HepG2 (cell line): ENCODE results near the gene DOCK4. TPM values are rescaled to one million over a fixed set of nuclear protein-coding genes. Genes with fewer than 3 reads are reported as not detected.

ENCODE experiments used
- ARNT2 ChIP-seq: sonication (generic); formaldehyde crosslinking; IDR thresholded peaks from 2 replicates; pipeline ENCODE4 v1.8.0; 2022; ENCODE audit warnings: mild to moderate bottlenecking, low read depth, missing genetic modification reagents, moderate library complexity
- CREM ChIP-seq, 2 experiments: sonication (generic) in 1 of 2; formaldehyde crosslinking in 1 of 2; IDR thresholded peaks; 2 replicates each; pipeline versions ENCODE4 v1.4.0 to v1.6.1; 2016 to 2020; ENCODE audit warnings: antibody characterized with exemption in 1 of 2, mild to moderate bottlenecking in 1 of 2, missing genetic modification reagents in 1 of 2
- HNF1B ChIP-seq: sonication (generic); formaldehyde crosslinking; IDR thresholded peaks from 2 replicates; pipeline ENCODE4 v1.5.1; 2020; ENCODE audit warnings: mild to moderate bottlenecking, moderate library complexity, missing genetic modification reagents
- MBD4 ChIP-seq: IDR thresholded peaks from 2 replicates; pipeline ENCODE4 v1.6.1; 2012; ENCODE audit warnings: low read length, inconsistent platforms, borderline replicate concordance
- NFKBIZ ChIP-seq: IDR thresholded peaks from 2 replicates; pipeline ENCODE4 v1.6.1; 2018; ENCODE audit warnings: missing genetic modification reagents, missing compliant biosample characterization
- NONO ChIP-seq, 2 experiments: fragments of 450-650 bp in 1 of 2; sonication (generic) in 1 of 2; formaldehyde crosslinking in 1 of 2; IDR thresholded peaks in 1 of 2; conservative IDR thresholded peaks in 1 of 2; 2 replicates each; pipeline versions ENCODE4 v1.6.1 to v1.8.0; 2017 to 2022; ENCODE audit warnings: mild to moderate bottlenecking in 1 of 2, missing genetic modification reagents in 1 of 2, moderate library complexity in 1 of 2
- PATZ1 ChIP-seq: sonication (generic); formaldehyde crosslinking; IDR thresholded peaks from 2 replicates; pipeline ENCODE4 v1.4.0; 2020; ENCODE audit warnings: missing genetic modification reagents
- POGK ChIP-seq: sonication (generic); formaldehyde crosslinking; conservative IDR thresholded peaks from 2 replicates; pipeline ENCODE4 v1.8.0; 2022; ENCODE audit warnings: mild to moderate bottlenecking, moderate library complexity, missing genetic modification reagents
- SP5 ChIP-seq: IDR thresholded peaks from 2 replicates; pipeline ENCODE4 v1.6.1; 2016; ENCODE audit warnings: low read depth, borderline replicate concordance
- TBL1XR1 ChIP-seq: fragments of 150-350 bp; IDR thresholded peaks from 2 replicates; pipeline ENCODE4 v1.6.1; 2014; ENCODE audit warnings: borderline replicate concordance, low read length; ENCODE audit not compliant: partially characterized antibody
- TEF ChIP-seq: sonication (generic); formaldehyde crosslinking; IDR thresholded peaks from 2 replicates; pipeline ENCODE4 v1.5.0; 2020; ENCODE audit warnings: missing genetic modification reagents
- TGIF2 ChIP-seq: IDR thresholded peaks from 2 replicates; pipeline ENCODE4 v1.6.1; 2016; ENCODE audit warnings: control low read depth, missing compliant biosample characterization
- XBP1 ChIP-seq: sonication (generic); formaldehyde crosslinking; IDR thresholded peaks from 2 replicates; pipeline ENCODE4 v1.5.0; 2020; ENCODE audit warnings: missing genetic modification reagents
- ZFAT ChIP-seq: sonication (generic); formaldehyde crosslinking; conservative IDR thresholded peaks from 2 replicates; pipeline ENCODE4 v1.8.1; 2023; ENCODE audit warnings: missing genetic modification reagents, inconsistent platforms
- ZMYM4 ChIP-seq: sonication (generic); formaldehyde crosslinking; IDR thresholded peaks from 2 replicates; pipeline ENCODE4 v1.8.1; 2023; ENCODE audit warnings: mild to moderate bottlenecking, missing genetic modification reagents
- ZNF121 ChIP-seq: sonication (generic); formaldehyde crosslinking; IDR thresholded peaks from 2 replicates; pipeline ENCODE4 v1.5.0; 2020; ENCODE audit warnings: mild to moderate bottlenecking, missing genetic modification reagents
- ZNF235 ChIP-seq: sonication (generic); formaldehyde crosslinking; IDR thresholded peaks from 2 replicates; pipeline ENCODE4 v1.8.1; 2023; ENCODE audit warnings: mild to moderate bottlenecking, missing genetic modification reagents, borderline replicate concordance
- ZNF275 ChIP-seq: sonication (generic); formaldehyde crosslinking; IDR thresholded peaks from 2 replicates; pipeline ENCODE4 v1.8.0; 2022; ENCODE audit warnings: missing genetic modification reagents, mild to moderate bottlenecking, inconsistent platforms, borderline replicate concordance
- ZNF567 ChIP-seq: sonication (generic); formaldehyde crosslinking; IDR thresholded peaks from 2 replicates; pipeline ENCODE4 v1.8.1; 2023; ENCODE audit warnings: mild to moderate bottlenecking, missing genetic modification reagents, borderline replicate concordance
- ZNF605 ChIP-seq: sonication (generic); formaldehyde crosslinking; IDR thresholded peaks from 2 replicates; pipeline ENCODE4 v1.8.0; 2022; ENCODE audit warnings: mild to moderate bottlenecking, missing genetic modification reagents
- ZNF776 ChIP-seq: sonication (generic); formaldehyde crosslinking; IDR thresholded peaks from 2 replicates; pipeline ENCODE4 v1.4.0; 2020; ENCODE audit warnings: mild to moderate bottlenecking, missing genetic modification reagents
- ZSCAN31 ChIP-seq: sonication (generic); formaldehyde crosslinking; IDR thresholded peaks from 2 replicates; pipeline ENCODE4 v1.5.0; 2020; ENCODE audit warnings: low read depth, mild to moderate bottlenecking, missing genetic modification reagents
- polyA plus RNA-seq, 8 experiments: library from polyadenylated mRNA; depleted of rRNA in 3 of 8; stranded (reverse) in 7 of 8; unstranded in 1 of 8; fragments of >200 nt; fragmentation: Illumina TruSeq in 4 of 8; extraction: Trizol in 4 of 8; gene quantifications; 2 replicates each; pipeline versions ENCODE4 v1.2.1 to v1.2.3, GENCODE V29; 2011 to 2016; ENCODE audit warnings: low read depth in 4 of 8, missing spikeins in 1 of 8, mixed read lengths in 1 of 8; ENCODE audit not compliant: insufficient read depth in 1 of 8
- total RNA-seq, 5 experiments: library from RNA; depleted of rRNA; stranded (reverse); fragments of >200 nt; fragmentation: Illumina TruSeq; extraction: Trizol; gene quantifications; 2 replicates each; pipeline ENCODE4 v1.2.3, GENCODE V29; 2016; ENCODE audit warnings: low read depth in 1 of 5

The DOCK4 gene
- total and polyA plus RNA-seq, 2 of the 13 experiments (the other 11 are each of a cell fraction or from before 2014, with no cell fraction given), result 13.5 to 17.4 TPM

GRCh38 chr7:112086496-112087254 lies 119.5 kb downstream of the DOCK4 start (continued):
- TF ChIP-seq PATZ1 (CRISPR knock-in tag) (peak; percentile 53), MBD4 (no peak), ZMYM4 (CRISPR knock-in tag) (peak; percentile 94), HNF1B (peak; percentile 97), CREM (IDR thresholded peaks at IDR 0.05) (peak; percentile 68; the same call in 1 of the 2 replicates), CREM (CRISPR knock-in tag; IDR thresholded peaks at IDR 0.05) (no peak), ARNT2 (CRISPR knock-in tag) (no peak), ZFAT (CRISPR knock-in tag) (no peak), ZNF776 (no peak), TBL1XR1 (no peak), TGIF2 (CRISPR knock-in tag) (peak; percentile 54; the same call in 1 of the 2 replicates), ZNF121 (no peak), XBP1 (CRISPR knock-in tag) (no peak), TEF (CRISPR knock-in tag) (no peak), ZNF605 (CRISPR knock-in tag) (no peak), SP5 (CRISPR knock-in tag) (no peak), ZNF567 (no peak), ZNF235 (CRISPR knock-in tag) (no peak), NONO (IDR thresholded peaks at IDR 0.05) (no peak), NONO (CRISPR knock-in tag; conservative IDR thresholded peaks at IDR 0.05) (peak; percentile 55; the same call in 1 of the 2 replicates), POGK (no peak), NFKBIZ (no peak), ZNF275 (CRISPR knock-in tag) (no peak), ZSCAN31 (CRISPR knock-in tag) (0 out of 2 replicates have a peak, but pooled peaks have one; percentile 32)
